GM12875 (cell line): Measurements from ENCODE around the gene RPTOR.

ENCODE experiments used
- H3K4me3 ChIP-seq: one replicate; pipeline ENCODE4 v1.5.1; 2011; ENCODE audit warnings: low read depth, low read length, control low read depth
- TF ChIP-seq, protein P1 (sequence below): IDR thresholded peaks from 2 replicates; pipeline ENCODE4 v1.5.1; 2011; ENCODE audit warnings: low read depth, mild to moderate bottlenecking, control low read depth, inconsistent platforms, low read length, moderate library complexity, borderline replicate concordance; ENCODE audit not compliant: insufficient read depth

RPTOR gene

DNA sequence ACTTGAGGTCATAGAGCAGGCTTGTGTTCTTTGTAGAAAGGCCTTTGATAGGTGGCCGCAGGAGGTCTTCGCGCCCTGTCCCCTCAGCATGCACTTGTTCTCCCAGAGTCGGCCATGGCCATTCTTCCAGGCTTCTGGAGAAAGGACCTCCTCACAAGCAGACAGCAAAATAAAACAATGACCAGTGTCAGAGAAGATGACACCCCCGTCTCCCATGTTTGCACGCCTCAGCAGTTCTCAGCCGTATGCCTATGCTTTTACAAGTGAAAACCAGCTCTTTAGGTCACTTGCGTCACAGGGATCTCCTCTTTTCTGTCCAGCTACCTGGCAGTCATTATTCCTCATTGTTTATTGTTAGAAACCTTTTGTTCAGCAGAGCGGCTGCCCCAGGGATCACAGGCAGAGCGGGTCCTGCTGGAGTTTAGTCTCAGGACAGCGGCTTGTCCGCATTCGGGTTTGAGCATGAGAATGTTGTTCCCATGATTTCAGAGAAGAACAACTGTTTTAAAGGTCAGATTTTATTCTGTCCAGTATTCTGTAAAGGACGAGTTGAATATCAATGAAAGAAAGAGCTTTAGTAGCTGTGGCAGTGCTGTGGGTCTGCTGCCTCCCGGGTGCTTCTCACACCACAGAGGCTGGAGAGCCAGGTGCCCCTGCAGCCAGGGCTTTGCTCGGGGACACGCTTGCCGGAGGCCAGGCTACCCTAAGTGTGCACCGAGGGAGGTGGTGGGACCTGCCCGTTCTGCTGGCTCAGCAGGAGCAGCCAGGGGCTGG is 123.9 kb downstream of the RPTOR start:
- H3K4me3 ChIP-seq, result no peak overlapping the region
- TF ChIP-seq, protein P1, sequence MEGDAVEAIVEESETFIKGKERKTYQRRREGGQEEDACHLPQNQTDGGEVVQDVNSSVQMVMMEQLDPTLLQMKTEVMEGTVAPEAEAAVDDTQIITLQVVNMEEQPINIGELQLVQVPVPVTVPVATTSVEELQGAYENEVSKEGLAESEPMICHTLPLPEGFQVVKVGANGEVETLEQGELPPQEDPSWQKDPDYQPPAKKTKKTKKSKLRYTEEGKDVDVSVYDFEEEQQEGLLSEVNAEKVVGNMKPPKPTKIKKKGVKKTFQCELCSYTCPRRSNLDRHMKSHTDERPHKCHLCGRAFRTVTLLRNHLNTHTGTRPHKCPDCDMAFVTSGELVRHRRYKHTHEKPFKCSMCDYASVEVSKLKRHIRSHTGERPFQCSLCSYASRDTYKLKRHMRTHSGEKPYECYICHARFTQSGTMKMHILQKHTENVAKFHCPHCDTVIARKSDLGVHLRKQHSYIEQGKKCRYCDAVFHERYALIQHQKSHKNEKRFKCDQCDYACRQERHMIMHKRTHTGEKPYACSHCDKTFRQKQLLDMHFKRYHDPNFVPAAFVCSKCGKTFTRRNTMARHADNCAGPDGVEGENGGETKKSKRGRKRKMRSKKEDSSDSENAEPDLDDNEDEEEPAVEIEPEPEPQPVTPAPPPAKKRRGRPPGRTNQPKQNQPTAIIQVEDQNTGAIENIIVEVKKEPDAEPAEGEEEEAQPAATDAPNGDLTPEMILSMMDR, result no peak

- no peak overlapping the region for H3K4me3 ChIP-seq
- TF ChIP-seq, protein P1, result no peak
Measured at GRCh38 chr17:80671039-80671824, 126.6 kb downstream of the RPTOR start.

- TF ChIP-seq, protein P1, result no peak
- no peak overlapping the region for H3K4me3 ChIP-seq
Measured at GRCh38 chr17:80671825-80672110, 127.1 kb downstream of the RPTOR start.

DNA sequence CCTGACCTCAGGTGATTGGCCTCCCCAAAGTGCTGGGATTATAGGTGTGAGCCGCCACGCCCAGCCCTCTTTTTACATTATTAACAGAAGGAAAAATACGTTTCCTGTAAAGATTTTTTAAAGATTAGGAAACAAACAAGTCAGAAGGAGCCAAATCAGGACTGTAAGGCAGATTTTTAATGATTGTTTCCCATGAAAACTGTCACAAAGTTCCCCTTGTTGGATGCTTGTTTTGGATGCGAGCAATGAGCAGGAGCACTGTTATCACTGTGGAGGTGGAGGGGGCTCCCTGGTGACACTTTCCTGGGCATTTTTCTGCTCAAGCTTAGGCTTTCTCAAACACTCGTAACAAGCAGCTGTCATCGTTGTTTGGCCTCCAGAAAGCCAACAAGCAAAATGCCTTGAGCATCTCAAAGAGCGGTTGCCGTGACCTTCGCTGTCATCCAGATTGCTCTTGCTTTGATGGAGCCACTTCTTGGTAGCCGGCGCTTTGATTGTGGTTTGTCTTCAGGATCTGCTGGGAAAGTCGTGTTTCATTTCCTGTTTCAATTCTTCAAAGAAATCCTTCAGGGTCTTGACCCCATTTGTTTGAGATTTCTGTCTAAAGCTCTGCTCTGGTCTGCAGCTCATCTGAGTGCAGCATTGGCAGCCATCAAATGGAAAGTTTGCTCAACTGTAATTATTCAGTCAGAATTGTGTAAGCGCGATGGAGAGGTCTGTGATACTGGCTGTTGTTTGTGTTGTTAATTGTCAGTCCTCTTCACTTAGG is 128.7 kb downstream of the RPTOR start:
- H3K4me3 ChIP-seq, result no peak overlapping the region
- TF ChIP-seq, protein P1, result no peak

GRCh38 chr17:80675438-80676095 is 130.9 kb downstream of the RPTOR start:
- TF ChIP-seq, protein P1, result no peak
- H3K4me3 ChIP-seq, result no peak overlapping the region

GRCh38 chr17:80676096-80676466 is 131.4 kb downstream of the RPTOR start:
- TF ChIP-seq, protein P1, result no peak
- H3K4me3 ChIP-seq, result no peak overlapping the region
